ENCODE results near the gene MTHFD1L. TPM values are rescaled to one million over a fixed set of nuclear protein-coding genes. Genes with fewer than 3 reads are reported as not detected.
"Not testable (repeated sequence)": the region's sequence is repeated elsewhere in the genome, so short reads cannot be mapped to it uniquely, and the experiment has no call there.

Gene MTHFD1L
- total RNA-seq, 4 donors from 2014 or later, result 4.1 to 19.9 (median 16.6) TPM

DNA sequence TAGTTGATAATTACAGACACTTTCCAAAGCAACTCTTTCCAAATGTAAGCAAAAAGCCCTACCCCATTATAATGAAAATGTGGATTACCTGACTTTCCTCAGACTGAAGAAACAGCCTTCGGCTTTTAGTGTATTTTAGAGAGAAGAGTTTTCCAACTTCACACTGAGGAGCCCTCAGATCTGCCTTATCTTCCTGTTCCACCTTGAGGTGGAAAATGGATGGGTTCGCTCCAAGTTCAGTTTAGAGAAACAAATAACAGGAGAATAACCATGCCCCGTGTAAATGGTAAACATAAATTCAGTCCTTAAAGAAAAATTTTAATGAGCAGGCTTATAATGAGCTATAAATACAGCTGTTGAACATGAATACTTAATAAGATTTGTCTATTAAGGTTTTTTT, 21.1 kb upstream of the MTHFD1L start:
- H3K36me3 ChIP-seq, result no peaks in the 10 kb centered on the region
- H3K4me3 ChIP-seq, result no peak overlapping the region
- H3K27ac ChIP-seq, result no peak overlapping the region
- TF ChIP-seq CTCF (IDR thresholded peaks at IDR 0.05) (no peak), POLR2A (IDR thresholded peaks at IDR 0.05) (no peak)
- no peaks in the 10 kb centered on the region for H3K4me1 ChIP-seq
- intact Hi-C loops (cut with DNase I; ENCODE audit: low total_unique reads), result no loop called here
- no peak for DNase-seq
- no peaks in the 10 kb centered on the region for H3K9me3 ChIP-seq
- no peaks in the 10 kb centered on the region for H3K27me3 ChIP-seq

GRCh38 chr6:150846641-150847040, 18.9 kb upstream of the MTHFD1L start:
- intact Hi-C loops (cut with DNase I; ENCODE audit: low total_unique reads), result no loop called here
- Histone ChIP-seq H3K27me3 (no peaks in the 10 kb centered on the region), H3K9me3 (no peaks in the 10 kb centered on the region), H3K4me1 (no peaks in the 10 kb centered on the region), H3K36me3 (no peaks in the 10 kb centered on the region), H3K27ac (no peak overlapping the region), H3K4me3 (no peak overlapping the region)
- TF ChIP-seq CTCF (IDR thresholded peaks at IDR 0.05), result no peak
- TF ChIP-seq POLR2A (IDR thresholded peaks at IDR 0.05), result no peak
- DNase-seq, result no peak

DNA sequence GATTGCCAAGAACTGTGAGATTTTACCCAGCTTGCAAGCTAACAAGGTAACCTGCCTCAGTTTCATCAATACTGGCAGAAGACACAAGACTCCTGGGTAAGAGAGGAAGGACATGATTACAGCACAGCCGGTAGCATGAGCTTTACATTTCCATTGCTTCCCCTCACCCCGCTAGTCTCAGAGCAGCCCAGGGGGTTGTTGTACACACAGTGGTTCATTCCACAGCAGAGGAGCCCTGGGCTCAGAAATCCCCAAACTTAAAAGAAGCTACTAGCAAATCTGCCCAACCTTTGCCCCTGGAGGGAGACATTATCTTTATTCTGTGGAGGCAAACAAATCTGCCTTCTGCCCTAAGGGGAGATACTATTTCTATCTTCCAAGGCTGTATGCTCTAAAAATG, 17.1 kb upstream of the MTHFD1L start:
- Histone ChIP-seq H3K27ac (no peak overlapping the region), H3K27me3 (no peaks in the 10 kb centered on the region), H3K9me3 (no peaks in the 10 kb centered on the region), H3K4me3 (no peak overlapping the region), H3K36me3 (no peaks in the 10 kb centered on the region), H3K4me1 (no peaks in the 10 kb centered on the region)
- no peak for DNase-seq
- no peak for TF ChIP-seq CTCF (IDR thresholded peaks at IDR 0.05)
- no peak for TF ChIP-seq POLR2A (IDR thresholded peaks at IDR 0.05)
- intact Hi-C loops (cut with DNase I; ENCODE audit: low total_unique reads), result no loop called here

- DNase-seq; H3K27ac ChIP-seq; H3K27me3 ChIP-seq; H3K36me3 ChIP-seq; intact Hi-C loops (cut with DNase I; ENCODE audit: low total_unique reads); H3K4me1 ChIP-seq; H3K9me3 ChIP-seq; H3K4me3 ChIP-seq: not testable (repeated sequence)
Observed at GRCh38 chr6:150854392-150854791, 11.1 kb upstream of the MTHFD1L start.

DNA sequence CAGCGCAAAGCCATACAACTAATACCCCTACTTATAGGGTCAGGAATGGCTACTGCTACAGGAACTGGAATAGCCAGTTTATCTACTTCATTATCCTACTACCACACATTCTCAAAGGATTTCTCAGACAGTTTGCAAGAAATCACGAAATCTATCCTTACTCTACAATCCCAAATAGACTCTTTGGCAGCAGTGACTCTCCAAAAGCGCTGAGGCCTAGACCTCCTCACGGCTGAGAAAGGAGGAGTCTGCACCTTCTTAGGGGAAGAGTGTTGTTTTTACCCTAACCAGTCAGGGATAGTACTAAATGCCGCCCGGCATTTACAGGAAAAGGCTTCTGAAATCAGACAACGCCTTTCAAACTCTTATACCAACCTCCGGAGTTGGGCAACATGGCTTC, 10.3 kb upstream of the MTHFD1L start:
- H3K27ac ChIP-seq; H3K4me3 ChIP-seq; intact Hi-C loops (cut with DNase I; ENCODE audit: low total_unique reads): not testable (repeated sequence)

DNA sequence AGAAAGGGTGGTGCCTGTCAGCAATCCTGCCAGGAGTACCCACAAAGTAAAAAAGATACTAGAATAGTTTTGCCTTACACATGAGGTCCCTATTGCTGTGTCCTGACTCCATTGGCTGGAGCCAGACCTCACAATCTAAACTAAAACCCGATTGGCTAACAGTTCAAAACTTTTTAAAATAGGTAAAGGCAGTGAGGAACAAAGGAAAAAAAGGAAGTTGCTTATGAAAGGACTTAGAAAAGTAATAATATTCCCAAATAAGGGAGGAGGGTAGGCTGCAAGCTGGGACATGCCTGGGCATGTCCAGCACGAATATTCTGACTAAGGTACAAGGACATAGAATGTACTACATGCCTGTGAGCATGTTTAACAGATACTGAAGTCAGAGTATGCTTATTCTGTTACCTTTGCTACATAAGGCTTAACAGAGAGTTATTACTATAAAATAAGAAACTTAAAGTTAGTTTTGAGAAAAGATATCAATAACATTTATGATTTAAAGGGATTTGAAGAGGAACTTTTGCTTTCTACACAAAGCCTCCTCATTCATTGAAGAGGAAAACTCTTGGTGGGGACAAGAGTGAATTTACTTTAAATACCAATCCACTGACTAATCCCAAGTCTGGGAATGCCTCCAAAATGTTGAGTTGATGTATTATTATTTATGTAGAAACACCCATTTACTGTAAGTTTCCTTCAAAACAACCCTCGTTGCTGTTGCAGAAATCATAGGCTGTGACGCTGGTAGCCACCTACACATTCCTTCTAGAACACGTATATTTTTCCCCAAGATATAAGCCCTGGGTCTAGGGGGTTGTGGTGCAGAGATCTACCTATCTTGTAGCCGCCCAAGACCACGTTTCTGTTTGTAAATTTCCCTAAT, 8.2 kb upstream of the MTHFD1L start:
- peak in 1 of 2 donors; percentile 31 for DNase-seq

More for the DNA sequence above, 10.3 kb upstream of the MTHFD1L start:
- not testable (repeated sequence) for DNase-seq, H3K4me1 ChIP-seq, H3K36me3 ChIP-seq, H3K27me3 ChIP-seq, H3K9me3 ChIP-seq

More for the DNA sequence above, 8.2 kb upstream of the MTHFD1L start:
- Histone ChIP-seq H3K36me3 (no peaks in the 10 kb centered on the region), H3K27ac (peak overlapping the region; percentile 74 to 87), H3K4me3 (no peak overlapping the region), H3K27me3 (no peaks in the 10 kb centered on the region), H3K9me3 (no peaks in the 10 kb centered on the region), H3K4me1 (no peaks in the 10 kb centered on the region)
- TF ChIP-seq CTCF (IDR thresholded peaks at IDR 0.05) (no peak), POLR2A (IDR thresholded peaks at IDR 0.05) (no peak)
- intact Hi-C loops (cut with DNase I; ENCODE audit: low total_unique reads), result no loop called here
